ENCODE results near the gene GJC2.

DNA sequence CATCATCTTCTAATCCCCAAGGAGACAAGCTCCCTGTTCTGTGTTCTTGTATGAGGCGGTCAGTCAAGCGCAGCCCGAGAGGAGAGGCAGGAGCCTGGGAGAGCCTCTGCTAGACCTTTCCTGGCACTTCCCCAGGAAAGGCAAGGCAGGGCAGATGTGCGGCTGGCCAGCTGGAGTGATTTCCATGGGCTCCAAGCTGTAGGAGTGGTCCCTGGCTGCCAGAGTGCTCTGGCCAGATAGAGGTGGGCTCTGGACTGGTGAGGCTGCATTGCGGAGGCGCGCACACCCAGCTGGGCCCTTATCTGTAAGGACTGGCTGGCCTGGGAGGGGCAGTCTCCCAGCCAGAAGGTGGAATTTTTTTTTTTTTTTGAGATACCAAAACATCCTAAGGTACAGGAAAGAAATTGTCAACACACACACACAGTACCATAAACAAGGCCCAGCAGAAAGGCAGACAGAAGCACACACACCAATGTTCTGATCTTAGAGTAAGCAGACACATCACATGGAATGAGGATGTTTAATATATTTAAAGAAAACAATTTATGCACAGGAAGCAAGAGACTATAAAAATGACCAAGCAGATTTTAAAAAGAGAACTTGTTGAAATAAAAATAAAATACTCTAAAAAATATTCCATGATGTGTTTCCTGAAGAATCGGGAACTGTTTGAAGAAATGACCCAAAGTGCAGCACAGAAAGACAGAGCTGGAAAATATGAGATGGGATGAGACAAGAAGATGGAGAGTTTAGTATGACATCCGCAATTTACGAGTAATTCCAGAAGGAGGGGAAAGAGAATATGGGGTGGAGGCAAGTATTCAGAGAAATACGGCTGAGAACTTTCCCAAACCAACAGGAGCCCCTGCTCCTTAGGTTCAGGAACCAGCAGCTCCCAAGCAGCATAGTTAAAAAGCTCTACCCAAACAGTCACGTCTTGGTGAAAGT lies 29.3 kb downstream of the GJC2 start:
- TF ChIP-seq, protein P1, sequence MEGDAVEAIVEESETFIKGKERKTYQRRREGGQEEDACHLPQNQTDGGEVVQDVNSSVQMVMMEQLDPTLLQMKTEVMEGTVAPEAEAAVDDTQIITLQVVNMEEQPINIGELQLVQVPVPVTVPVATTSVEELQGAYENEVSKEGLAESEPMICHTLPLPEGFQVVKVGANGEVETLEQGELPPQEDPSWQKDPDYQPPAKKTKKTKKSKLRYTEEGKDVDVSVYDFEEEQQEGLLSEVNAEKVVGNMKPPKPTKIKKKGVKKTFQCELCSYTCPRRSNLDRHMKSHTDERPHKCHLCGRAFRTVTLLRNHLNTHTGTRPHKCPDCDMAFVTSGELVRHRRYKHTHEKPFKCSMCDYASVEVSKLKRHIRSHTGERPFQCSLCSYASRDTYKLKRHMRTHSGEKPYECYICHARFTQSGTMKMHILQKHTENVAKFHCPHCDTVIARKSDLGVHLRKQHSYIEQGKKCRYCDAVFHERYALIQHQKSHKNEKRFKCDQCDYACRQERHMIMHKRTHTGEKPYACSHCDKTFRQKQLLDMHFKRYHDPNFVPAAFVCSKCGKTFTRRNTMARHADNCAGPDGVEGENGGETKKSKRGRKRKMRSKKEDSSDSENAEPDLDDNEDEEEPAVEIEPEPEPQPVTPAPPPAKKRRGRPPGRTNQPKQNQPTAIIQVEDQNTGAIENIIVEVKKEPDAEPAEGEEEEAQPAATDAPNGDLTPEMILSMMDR (IDR thresholded peaks at IDR 0.05; ENCODE audit: low read length), result no peak
- TF ChIP-seq EZH2 (optimal IDR thresholded peaks at IDR 0.05; ENCODE audit: low read depth, low read length), result no peak
- TF ChIP-seq EZH2phosphoT487 (IDR thresholded peaks at IDR 0.05; ENCODE audit: low read length), result no peak
